GM19193 (cell line): ENCODE measurements around the gene RNF13.

Source experiments
- POLR2A ChIP-seq: IDR thresholded peaks from 4 replicates; pipeline ENCODE4 v1.6.1; 2011; ENCODE audit not compliant: insufficient read depth, insufficient read length; ENCODE audit errors: extremely low read depth

The RNF13 gene

DNA sequence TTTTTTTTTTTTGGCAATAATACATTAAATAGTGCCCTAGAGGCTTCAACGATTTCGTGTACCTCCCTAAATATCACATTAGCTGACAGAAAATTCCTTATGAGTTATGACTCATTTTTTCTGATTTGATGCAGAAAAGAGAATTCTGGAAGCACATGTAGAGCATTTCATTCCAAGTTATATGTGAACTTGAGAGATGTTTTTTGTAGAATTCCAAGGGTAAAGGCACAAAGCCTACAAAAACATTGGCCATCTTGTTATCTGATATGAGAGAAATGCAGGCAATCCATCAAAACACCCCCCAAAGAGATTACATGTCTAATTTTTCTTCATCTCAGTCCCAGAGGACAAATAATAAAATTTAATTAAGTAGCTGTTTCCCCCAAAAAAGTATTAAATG, 164.4 kb downstream of the RNF13 start:
- no peak for TF ChIP-seq POLR2A

DNA sequence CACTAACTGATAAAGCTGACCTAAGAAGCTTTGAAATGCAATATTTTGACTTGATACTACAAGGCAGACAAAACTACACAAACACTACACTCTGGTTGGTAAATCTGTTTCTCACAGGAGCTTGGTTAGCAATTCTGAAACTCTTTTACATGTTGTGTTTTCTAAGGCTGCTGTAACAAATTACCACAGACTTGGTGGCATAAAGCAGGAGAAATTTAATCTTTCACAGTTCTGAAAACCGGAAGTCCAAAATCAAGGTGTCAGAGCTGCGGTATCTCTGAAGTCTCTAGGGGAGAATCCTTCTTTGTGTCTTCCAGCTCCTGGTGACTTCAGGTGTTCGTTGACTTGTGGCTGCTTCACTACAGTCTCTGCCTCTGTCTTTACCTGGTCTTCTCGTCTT, 170.6 kb downstream of the RNF13 start:
- TF ChIP-seq POLR2A, result no peak

DNA sequence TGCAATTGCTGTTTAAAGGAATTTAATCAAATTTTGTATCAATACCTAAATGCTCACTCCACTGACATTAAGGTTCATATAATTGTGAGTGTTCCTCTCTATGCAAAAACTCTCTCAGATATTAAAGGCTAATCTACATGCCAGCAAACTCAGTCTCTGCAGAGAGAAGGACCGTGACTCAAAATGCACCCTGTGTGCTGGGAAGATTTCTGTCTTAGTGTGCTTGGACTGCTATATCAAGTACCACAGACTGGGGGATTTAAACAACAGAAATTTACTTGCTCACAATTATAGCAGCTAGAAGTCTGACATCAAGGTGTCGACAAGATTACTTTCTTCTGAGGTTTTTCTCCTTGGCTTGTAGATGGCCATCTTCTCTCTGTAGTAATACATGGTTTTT, 176.3 kb downstream of the RNF13 start:
- TF ChIP-seq POLR2A, result no peak

DNA sequence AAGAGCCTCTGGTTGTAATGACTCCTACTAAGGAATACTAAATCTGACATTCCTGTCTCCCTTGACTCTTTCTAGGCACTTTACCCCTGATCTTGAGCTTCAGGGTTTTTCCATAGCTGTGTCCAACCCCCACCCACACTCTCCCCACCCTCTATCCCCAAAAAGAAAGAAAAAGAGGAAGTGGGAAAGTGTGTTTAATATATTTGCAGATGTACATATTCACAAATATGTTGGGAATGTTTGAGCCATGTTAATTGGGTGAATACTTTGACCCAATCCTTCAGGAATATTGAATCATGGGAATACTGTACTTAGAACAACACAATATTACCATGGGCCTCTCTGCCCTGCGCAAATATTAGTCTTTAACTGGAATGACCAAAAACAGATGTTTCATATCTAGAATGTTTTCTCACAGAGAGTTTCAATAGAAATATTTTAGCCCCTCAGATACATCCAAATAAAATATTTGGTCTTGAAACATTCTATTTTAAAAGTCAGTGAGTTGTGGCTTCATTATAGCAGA, 177.5 kb downstream of the RNF13 start:
- no peak for TF ChIP-seq POLR2A

DNA sequence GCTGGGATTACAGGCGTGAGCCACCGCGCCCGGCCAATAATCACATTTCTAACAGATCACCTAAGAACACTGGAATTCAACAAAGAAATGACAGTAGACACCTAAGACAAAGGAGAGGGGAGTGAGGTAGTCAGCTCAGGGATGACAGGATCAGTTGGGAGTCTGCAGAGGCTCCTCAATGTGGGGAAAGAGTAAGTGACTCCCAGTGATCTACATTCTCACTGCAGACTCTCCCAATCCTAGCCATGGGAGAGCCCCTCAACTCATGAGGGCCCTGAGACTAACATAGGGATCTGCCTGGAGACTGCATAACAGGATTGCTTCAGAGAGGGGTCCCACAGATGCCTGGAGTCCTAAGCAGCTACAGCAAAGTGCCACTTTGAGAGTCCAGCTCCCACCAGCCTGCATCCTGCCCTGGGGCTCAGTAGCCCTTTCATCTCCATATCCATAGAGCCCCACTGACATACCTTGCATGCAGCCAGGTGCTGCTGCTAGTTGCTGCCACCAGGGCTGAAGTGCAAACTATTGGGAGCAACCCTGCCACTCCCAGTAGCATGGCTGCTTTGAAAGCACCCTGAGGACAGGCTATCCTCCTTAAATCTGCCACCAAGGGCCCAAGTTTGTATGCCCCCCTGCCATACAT, 179.5 kb downstream of the RNF13 start:
- TF ChIP-seq POLR2A, result no peak

DNA sequence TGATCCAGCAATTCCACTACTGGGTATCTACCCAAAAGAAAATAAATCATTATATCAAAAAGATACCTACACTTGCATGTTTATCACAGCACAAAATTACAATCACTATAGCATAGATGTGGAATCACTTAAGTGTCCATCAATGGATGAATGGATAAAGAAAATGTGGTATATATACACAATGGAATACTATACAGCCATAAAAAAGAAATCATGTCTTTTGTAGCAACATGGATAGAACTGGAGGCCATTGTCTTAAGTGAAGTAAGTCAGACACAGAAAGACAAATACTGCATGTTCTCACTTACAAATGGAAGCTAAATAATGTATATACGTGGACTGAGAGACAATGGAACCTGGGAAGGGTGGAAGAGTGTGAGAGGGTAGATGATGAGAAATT, 185.9 kb downstream of the RNF13 start:
- no peak for TF ChIP-seq POLR2A

DNA sequence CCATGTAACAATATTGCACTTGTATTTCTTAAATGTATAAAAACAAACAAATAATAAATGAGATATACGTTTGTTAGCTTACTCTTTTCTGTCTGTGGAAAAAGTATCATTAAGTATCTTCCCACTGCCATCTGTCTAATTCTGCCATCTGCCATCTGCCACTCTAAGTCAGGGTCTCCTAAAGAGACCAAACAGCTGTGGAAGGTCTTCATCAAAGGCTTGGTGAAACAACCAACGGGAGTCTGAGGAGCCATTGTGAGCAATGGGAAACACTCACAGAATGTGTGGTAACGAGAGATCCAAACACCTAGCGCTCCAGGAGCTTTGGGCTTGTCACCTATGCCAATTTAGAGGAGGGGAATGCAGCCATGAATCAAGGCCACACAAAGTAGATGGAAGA, 186.4 kb downstream of the RNF13 start:
- no peak for TF ChIP-seq POLR2A

DNA sequence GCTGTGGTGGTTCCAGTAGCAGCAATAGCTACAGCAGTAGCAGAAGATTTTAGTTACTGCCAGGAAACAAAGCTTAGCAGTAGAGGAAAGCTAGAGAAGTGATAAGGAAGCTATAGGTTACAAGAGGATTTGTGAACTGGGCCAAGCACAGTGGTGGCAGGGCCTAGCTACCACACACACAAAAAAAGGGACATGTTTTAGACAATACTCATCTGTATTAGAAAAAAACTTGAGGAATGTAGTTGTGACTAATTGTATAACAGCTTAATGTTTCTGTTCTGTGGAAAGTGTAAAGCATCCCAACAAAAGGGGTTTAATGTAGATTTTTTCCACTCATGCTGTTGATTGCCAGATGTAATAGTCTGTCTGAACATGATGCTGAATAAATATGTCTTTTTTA, 187.6 kb downstream of the RNF13 start:
- TF ChIP-seq POLR2A, result no peak

DNA sequence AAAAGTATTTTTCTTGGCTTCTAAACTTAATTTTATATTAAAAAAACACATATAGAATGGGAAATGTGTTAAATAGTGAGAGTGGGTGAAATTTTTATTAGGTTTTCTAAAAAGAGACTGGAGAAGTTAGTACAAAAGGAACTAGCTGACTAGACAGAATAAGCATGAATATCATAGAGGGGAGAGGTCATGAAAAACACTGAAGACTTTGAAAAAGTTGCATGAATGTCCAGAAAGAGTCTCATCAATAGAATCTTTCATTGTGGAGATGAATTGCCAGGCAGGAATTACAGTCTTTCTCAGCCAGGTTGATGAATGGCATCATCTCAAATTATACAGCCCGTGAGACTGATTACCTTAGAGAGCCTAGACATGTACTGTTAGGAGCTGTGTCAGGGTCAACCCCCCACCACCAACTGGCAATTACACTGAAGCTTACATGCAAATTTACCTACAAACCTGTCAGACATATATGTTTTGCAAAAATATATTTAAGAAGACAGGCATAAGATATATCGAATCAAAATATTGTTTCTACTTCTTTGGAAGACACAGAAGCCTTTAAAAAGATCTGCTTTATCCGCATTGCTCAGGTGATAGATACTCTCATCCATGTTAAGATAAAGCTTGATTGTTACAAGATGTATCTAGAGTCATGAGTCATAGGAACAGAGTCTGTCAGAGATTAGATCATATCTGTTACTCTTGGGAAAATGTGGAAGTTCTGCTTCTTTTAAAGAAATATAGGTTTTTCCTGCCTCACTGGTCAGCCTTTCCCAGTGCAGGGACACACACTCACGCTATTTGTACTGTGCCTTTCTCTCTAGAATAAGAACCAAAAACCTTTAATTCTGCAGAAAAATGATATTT, 192.5 kb downstream of the RNF13 start:
- TF ChIP-seq POLR2A, result no peak

DNA sequence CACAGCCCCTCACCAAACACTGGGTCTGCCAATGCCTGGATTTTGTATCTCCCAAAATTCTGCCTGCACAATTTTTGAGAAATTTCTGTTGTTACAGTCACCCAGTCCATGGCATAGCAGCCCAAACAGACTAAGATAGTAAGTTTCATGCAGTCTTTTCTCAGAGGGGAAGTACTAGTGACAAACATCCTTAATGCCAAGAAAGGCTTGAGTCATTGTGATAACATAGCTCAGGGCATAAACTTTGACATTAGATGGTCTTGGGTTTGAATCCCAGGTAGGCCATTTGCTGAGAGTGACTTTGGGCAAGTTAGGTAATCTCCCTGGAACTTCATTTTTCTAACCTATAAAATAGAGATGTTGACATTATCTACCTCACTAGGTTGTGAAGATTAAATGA, 193.8 kb downstream of the RNF13 start:
- no peak for TF ChIP-seq POLR2A
